Caki2 (cell line): Measurements from ENCODE around the gene CNNM1. TPM values are rescaled to one million over a fixed set of nuclear protein-coding genes. Genes with fewer than 3 reads are reported as not detected.

Experiments
- DNase-seq: peaks from one replicate; pipeline ENCODE4 v3.0.0-alpha.2; 2015; ENCODE audit warnings: low read depth
- in situ Hi-C: cut with HindIII; loops from 2 replicates; pipeline ENCODE4 v1.10.0; 2016; ENCODE audit warnings: low sequenced_read_pairs, low pct_unique_long_range_greater_than_20kb, mixed read lengths
- total RNA-seq: library from RNA; depleted of rRNA; stranded (reverse); fragments of >200 nt; shearing (Covaris generic); gene quantifications from 2 replicates; pipeline ENCODE4 v1.2.3, GENCODE V29; 2014; ENCODE audit warnings: low replicate concordance

The CNNM1 gene
- total RNA-seq, 1 experiment from 2014 or later: 5.2 TPM

- DNase-seq: no peak
- in situ Hi-C loops: no loop called here
These were observed 1.3 kb downstream of the CNNM1 start for GRCh38 chr10:99330347-99330924.

- in situ Hi-C loops: no loop called here
- DNase-seq: no peak
These were observed 2.1 kb downstream of the CNNM1 start for GRCh38 chr10:99331207-99331803.

- peak; percentile 98 for DNase-seq
These were observed 8.2 kb downstream of the CNNM1 start for GRCh38 chr10:99337311-99337811.

GRCh38 chr10:99337901-99338300 is 8.7 kb downstream of the CNNM1 start:
- no peak for DNase-seq

More at GRCh38 chr10:99337311-99337811, 8.2 kb downstream of the CNNM1 start:
- in situ Hi-C loops: no loop called here

GRCh38 chr10:99339077-99339476 is 9.9 kb downstream of the CNNM1 start:
- in situ Hi-C loops: no loop called here
- peak; percentile 65 for DNase-seq

More at GRCh38 chr10:99337901-99338300, 8.7 kb downstream of the CNNM1 start:
- in situ Hi-C loops: no loop called here

- in situ Hi-C loops: no loop called here
- no peak for DNase-seq
These were observed 10.4 kb downstream of the CNNM1 start for GRCh38 chr10:99339563-99340047.

- in situ Hi-C loops: no loop called here
- DNase-seq: no peak
These were observed 11.5 kb downstream of the CNNM1 start for GRCh38 chr10:99340650-99341049.

GRCh38 chr10:99341248-99341647 is 12.1 kb downstream of the CNNM1 start:
- in situ Hi-C loops: no loop called here

GRCh38 chr10:99341860-99342490 is 12.8 kb downstream of the CNNM1 start:
- in situ Hi-C loops: no loop called here
- DNase-seq: peak; percentile 45

More at GRCh38 chr10:99341248-99341647, 12.1 kb downstream of the CNNM1 start:
- no peak for DNase-seq

- no peak for DNase-seq
- in situ Hi-C loops: no loop called here
These were observed 14.1 kb downstream of the CNNM1 start for GRCh38 chr10:99343262-99343661.

- in situ Hi-C loops: no loop called here
- no peak for DNase-seq
These were observed 15.6 kb downstream of the CNNM1 start for GRCh38 chr10:99344715-99345114.

- in situ Hi-C loops: no loop called here
- peak; percentile 55 for DNase-seq
These were observed 16.2 kb downstream of the CNNM1 start for GRCh38 chr10:99345350-99345749.

GRCh38 chr10:99346247-99346646 is 17.1 kb downstream of the CNNM1 start:
- in situ Hi-C loops: no loop called here
- no peak for DNase-seq

- in situ Hi-C loops: no loop called here
- DNase-seq: no peak
These were observed 18.5 kb downstream of the CNNM1 start for GRCh38 chr10:99347672-99348071.

GRCh38 chr10:99353182-99353581 is 24.0 kb downstream of the CNNM1 start:
- in situ Hi-C loops: no loop called here

GRCh38 chr10:99357691-99358090 is 28.5 kb downstream of the CNNM1 start:
- DNase-seq: peak; percentile 28
- in situ Hi-C loops: no loop called here

More at GRCh38 chr10:99353182-99353581, 24.0 kb downstream of the CNNM1 start:
- DNase-seq: no peak

- in situ Hi-C loops: no loop called here
- DNase-seq: peak; percentile 57
These were observed 28.9 kb downstream of the CNNM1 start for GRCh38 chr10:99358101-99358500.

- in situ Hi-C loops: no loop called here
- DNase-seq: no peak
These were observed 31.8 kb downstream of the CNNM1 start for GRCh38 chr10:99360934-99361333.

- DNase-seq: no peak
- in situ Hi-C loops: no loop called here
These were observed 35.0 kb downstream of the CNNM1 start for GRCh38 chr10:99364125-99364524.
